ENCODE data around the gene MYORG. TPM values are rescaled to one million over a fixed set of nuclear protein-coding genes. Genes with fewer than 3 reads are reported as not detected.

MYORG gene
- total RNA-seq, 4 donors from 2014 or later: 8.6 to 149 (median 49.5) TPM

- no peaks in the 10 kb centered on the region for H3K9me3 ChIP-seq
- H3K27me3 ChIP-seq: no peaks in the 10 kb centered on the region
- H3K36me3 ChIP-seq: no peaks in the 10 kb centered on the region
- peaks cover 0 to under 1% of the 10 kb centered on the region in 2 donors for H3K4me1 ChIP-seq
- no peak for DNase-seq
- intact Hi-C loops (cut with DNase I; ENCODE audit: low total_unique reads): no loop called here
- TF ChIP-seq CTCF (IDR thresholded peaks at IDR 0.05 in 4 of 5, conservative IDR thresholded peaks at IDR 0.05 in 1 of 5) (no peak), POLR2A (IDR thresholded peaks at IDR 0.05) (no peak)
- ATAC-seq: no peak
- no peak overlapping the region for H3K27ac ChIP-seq
- H3K4me3 ChIP-seq: no peak overlapping the region
- in situ Hi-C loops (cut with MboI; ENCODE audit: low sequenced_read_pairs in 4 of 4): no loop called here
Measured at GRCh38 chr9:34386656-34387055, 10.0 kb upstream of the MYORG start.

- H3K36me3 ChIP-seq: no peaks in the 10 kb centered on the region
- no peaks in the 10 kb centered on the region for H3K9me3 ChIP-seq
- H3K27ac ChIP-seq: no peak overlapping the region
- no peak for DNase-seq
- ATAC-seq: no peak
- intact Hi-C loops (cut with DNase I; ENCODE audit: low total_unique reads) (no loop called here), in situ Hi-C loops (cut with MboI; ENCODE audit: low sequenced_read_pairs in 4 of 4) (no loop called here)
- H3K4me1 ChIP-seq: peaks cover 5 to 10% of the 10 kb centered on the region in 2 donors
- H3K4me3 ChIP-seq: no peak overlapping the region
- H3K27me3 ChIP-seq: no peaks in the 10 kb centered on the region
- no peak for TF ChIP-seq POLR2A (IDR thresholded peaks at IDR 0.05)
- TF ChIP-seq CTCF (IDR thresholded peaks at IDR 0.05 in 4 of 5, conservative IDR thresholded peaks at IDR 0.05 in 1 of 5): no peak
Measured at GRCh38 chr9:34385561-34386230, 9.0 kb upstream of the MYORG start.

- in situ Hi-C loops (cut with MboI; ENCODE audit: low sequenced_read_pairs in 4 of 4): no loop called here
- ATAC-seq: no peak
Measured at GRCh38 chr9:34384368-34385165, 7.9 kb upstream of the MYORG start.

GRCh38 chr9:34383904-34384303, 7.2 kb upstream of the MYORG start:
- TF ChIP-seq POLR2A (IDR thresholded peaks at IDR 0.05) (no peak), CTCF (IDR thresholded peaks at IDR 0.05 in 4 of 5, conservative IDR thresholded peaks at IDR 0.05 in 1 of 5) (no peak)
- no peak overlapping the region for H3K4me3 ChIP-seq
- no peak overlapping the region for H3K27ac ChIP-seq
- intact Hi-C loops (cut with DNase I; ENCODE audit: low total_unique reads) (loop anchor here (5.0 kb wide), 1 partner anchor 73 kb away; the partner anchor contains the start of genes DNAI1 and FAM219A), in situ Hi-C loops (cut with MboI; ENCODE audit: low sequenced_read_pairs in 4 of 4) (no loop called here)
- DNase-seq (no peak), ATAC-seq (no peak)
- no peaks in the 10 kb centered on the region for H3K27me3 ChIP-seq
- H3K4me1 ChIP-seq: peaks cover 14 to 17% of the 10 kb centered on the region in 2 donors
- H3K9me3 ChIP-seq: no peaks in the 10 kb centered on the region
- H3K36me3 ChIP-seq: no peaks in the 10 kb centered on the region

More at GRCh38 chr9:34384368-34385165, 7.9 kb upstream of the MYORG start:
- Histone ChIP-seq H3K27me3 (no peaks in the 10 kb centered on the region), H3K27ac (no peak overlapping the region), H3K4me1 (peaks cover 14 to 17% of the 10 kb centered on the region in 2 donors), H3K36me3 (no peaks in the 10 kb centered on the region), H3K4me3 (no peak overlapping the region), H3K9me3 (no peaks in the 10 kb centered on the region)
- intact Hi-C loops (cut with DNase I; ENCODE audit: low total_unique reads): loop anchor here (5.0 kb wide), 1 partner anchor 73 kb away; the partner anchor contains the start of genes DNAI1 and FAM219A
- DNase-seq: no peak
- no peak for TF ChIP-seq POLR2A (IDR thresholded peaks at IDR 0.05)
- no peak for TF ChIP-seq CTCF (IDR thresholded peaks at IDR 0.05 in 4 of 5, conservative IDR thresholded peaks at IDR 0.05 in 1 of 5)
